GM19452 (cell line): ENCODE data around the gene SERPINH1.

Source experiments
- ATAC-seq: cut with Tn5 transposase; IDR thresholded peaks from one replicate; pipeline ENCODE4 v1.9.1; 2021; ENCODE audit not compliant: unreplicated experiment

SERPINH1 gene

GRCh38 chr11:75594211-75594610 lies 32.2 kb downstream of the SERPINH1 start:
- ATAC-seq: no peak

- no peak for ATAC-seq
Measured at GRCh38 chr11:75595429-75595828, 33.4 kb downstream of the SERPINH1 start.

- no peak for ATAC-seq
Measured at GRCh38 chr11:75596914-75597313, 34.9 kb downstream of the SERPINH1 start.

GRCh38 chr11:75597636-75598035 lies 35.6 kb downstream of the SERPINH1 start:
- no peak for ATAC-seq

GRCh38 chr11:75598264-75598663 lies 36.2 kb downstream of the SERPINH1 start:
- no peak for ATAC-seq

- ATAC-seq: no peak
Measured at GRCh38 chr11:75598900-75599299, 36.8 kb downstream of the SERPINH1 start.

- no peak for ATAC-seq
Measured at GRCh38 chr11:75600356-75600755, 38.3 kb downstream of the SERPINH1 start.

GRCh38 chr11:75601494-75601893 lies 39.4 kb downstream of the SERPINH1 start:
- ATAC-seq: no peak

- no peak for ATAC-seq
Measured at GRCh38 chr11:75602951-75603350, 40.9 kb downstream of the SERPINH1 start.

GRCh38 chr11:75603791-75604736 lies 42.0 kb downstream of the SERPINH1 start:
- ATAC-seq: no peak

GRCh38 chr11:75606099-75606498 lies 44.0 kb downstream of the SERPINH1 start:
- no peak for ATAC-seq

- ATAC-seq: no peak
Measured at GRCh38 chr11:75611823-75612222, 49.8 kb downstream of the SERPINH1 start.

GRCh38 chr11:75615751-75616150 lies 53.7 kb downstream of the SERPINH1 start:
- no peak for ATAC-seq

- no peak for ATAC-seq
Measured at GRCh38 chr11:75616281-75616680, 54.2 kb downstream of the SERPINH1 start.
